ENCODE results near the gene AMER1.
"Not testable (repeated sequence)": the region's sequence is repeated elsewhere in the genome, so short reads cannot be mapped to it uniquely, and the experiment has no call there.

AMER1 gene

DNA sequence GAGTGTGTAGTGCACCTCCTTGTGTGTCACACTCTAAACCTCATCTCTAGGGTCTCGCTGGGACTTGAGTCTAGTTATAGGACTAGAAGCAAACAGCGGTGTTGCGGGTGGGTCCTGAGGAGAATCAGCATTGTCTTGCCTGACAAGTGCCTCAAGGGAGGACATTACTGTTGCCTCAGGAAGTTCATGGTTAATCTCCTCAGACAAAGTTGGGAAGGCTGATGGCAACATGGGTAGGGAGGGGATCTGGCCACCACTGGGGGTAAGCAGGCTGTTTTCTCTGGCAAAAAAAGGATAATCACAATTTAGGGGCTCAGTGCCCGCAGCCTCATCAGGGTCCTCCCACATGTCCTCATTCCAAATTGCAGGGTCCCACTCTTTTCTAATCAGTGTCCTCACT lies 12.5 kb upstream of the AMER1 start:
- no peaks in the 10 kb centered on the region for H4K20me1 ChIP-seq (ENCODE audit: low read depth, low read length)
- H3K79me2 ChIP-seq (ENCODE audit: insufficient read depth, low read length) = no peaks in the 10 kb centered on the region
- H3K9me2 ChIP-seq (replicated peaks; ENCODE audit: insufficient read depth, low read length) = no peaks in the 10 kb centered on the region
- H3K4me2 ChIP-seq (ENCODE audit: low read depth, low read length, poor library complexity, severe bottlenecking) = no peak overlapping the region
- H3K27me3 ChIP-seq (ENCODE audit: low read length) = no peaks in the 10 kb centered on the region
- no peak overlapping the region for H3K9ac ChIP-seq (ENCODE audit: low read length)
- no peak overlapping the region for H3K4me3 ChIP-seq (ENCODE audit: insufficient read depth, low read length, poor library complexity, severe bottlenecking)
- no peaks in the 10 kb centered on the region for H3F3A ChIP-seq (ENCODE audit: insufficient read depth)
- H3K36me3 ChIP-seq (ENCODE audit: low read length) = no peaks in the 10 kb centered on the region
- TF ChIP-seq, protein P1, sequence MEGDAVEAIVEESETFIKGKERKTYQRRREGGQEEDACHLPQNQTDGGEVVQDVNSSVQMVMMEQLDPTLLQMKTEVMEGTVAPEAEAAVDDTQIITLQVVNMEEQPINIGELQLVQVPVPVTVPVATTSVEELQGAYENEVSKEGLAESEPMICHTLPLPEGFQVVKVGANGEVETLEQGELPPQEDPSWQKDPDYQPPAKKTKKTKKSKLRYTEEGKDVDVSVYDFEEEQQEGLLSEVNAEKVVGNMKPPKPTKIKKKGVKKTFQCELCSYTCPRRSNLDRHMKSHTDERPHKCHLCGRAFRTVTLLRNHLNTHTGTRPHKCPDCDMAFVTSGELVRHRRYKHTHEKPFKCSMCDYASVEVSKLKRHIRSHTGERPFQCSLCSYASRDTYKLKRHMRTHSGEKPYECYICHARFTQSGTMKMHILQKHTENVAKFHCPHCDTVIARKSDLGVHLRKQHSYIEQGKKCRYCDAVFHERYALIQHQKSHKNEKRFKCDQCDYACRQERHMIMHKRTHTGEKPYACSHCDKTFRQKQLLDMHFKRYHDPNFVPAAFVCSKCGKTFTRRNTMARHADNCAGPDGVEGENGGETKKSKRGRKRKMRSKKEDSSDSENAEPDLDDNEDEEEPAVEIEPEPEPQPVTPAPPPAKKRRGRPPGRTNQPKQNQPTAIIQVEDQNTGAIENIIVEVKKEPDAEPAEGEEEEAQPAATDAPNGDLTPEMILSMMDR (IDR thresholded peaks at IDR 0.05; ENCODE audit: insufficient read depth, low read length, poor library complexity, severe bottlenecking) = no peak
- no peak for TF ChIP-seq EZH2phosphoT487 (conservative IDR thresholded peaks at IDR 0.05; ENCODE audit: low read length)
- H3K9me3 ChIP-seq (ENCODE audit: insufficient read depth, low read length) = no peaks in the 10 kb centered on the region
- H2AFZ ChIP-seq (ENCODE audit: low read depth, low read length, severe bottlenecking) = no peak overlapping the region
- no peak overlapping the region for H3K27ac ChIP-seq (ENCODE audit: low read depth, low read length)

DNA sequence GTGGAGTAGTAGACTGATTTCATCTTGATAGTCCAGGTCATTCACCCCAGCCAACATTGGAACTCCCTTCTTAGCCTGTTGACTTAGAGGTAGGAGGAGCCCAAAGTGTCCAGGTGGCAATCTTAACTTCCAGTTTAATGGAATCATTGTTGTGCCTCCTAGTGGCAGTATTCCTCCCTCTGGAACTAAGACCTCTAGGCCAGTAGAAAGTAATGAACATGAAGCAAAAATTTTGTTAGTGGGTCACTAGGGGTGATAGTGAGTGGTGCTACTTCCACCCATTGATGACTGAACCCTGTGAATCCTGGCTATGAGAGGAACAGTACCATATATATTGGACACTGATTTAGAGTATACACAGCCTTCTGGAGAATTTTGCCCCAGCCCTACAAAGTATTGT lies 8.5 kb upstream of the AMER1 start:
- not testable (repeated sequence) for H3K27me3 ChIP-seq (ENCODE audit: low read length); H3F3A ChIP-seq (ENCODE audit: insufficient read depth); H3K27ac ChIP-seq (ENCODE audit: low read depth, low read length); H2AFZ ChIP-seq (ENCODE audit: low read depth, low read length, severe bottlenecking); H3K4me3 ChIP-seq (ENCODE audit: insufficient read depth, low read length, poor library complexity, severe bottlenecking); H3K9ac ChIP-seq (ENCODE audit: low read length); H3K9me3 ChIP-seq (ENCODE audit: insufficient read depth, low read length); H3K4me2 ChIP-seq (ENCODE audit: low read depth, low read length, poor library complexity, severe bottlenecking); H3K9me2 ChIP-seq (replicated peaks; ENCODE audit: insufficient read depth, low read length); H3K36me3 ChIP-seq (ENCODE audit: low read length); H4K20me1 ChIP-seq (ENCODE audit: low read depth, low read length); H3K79me2 ChIP-seq (ENCODE audit: insufficient read depth, low read length)

DNA sequence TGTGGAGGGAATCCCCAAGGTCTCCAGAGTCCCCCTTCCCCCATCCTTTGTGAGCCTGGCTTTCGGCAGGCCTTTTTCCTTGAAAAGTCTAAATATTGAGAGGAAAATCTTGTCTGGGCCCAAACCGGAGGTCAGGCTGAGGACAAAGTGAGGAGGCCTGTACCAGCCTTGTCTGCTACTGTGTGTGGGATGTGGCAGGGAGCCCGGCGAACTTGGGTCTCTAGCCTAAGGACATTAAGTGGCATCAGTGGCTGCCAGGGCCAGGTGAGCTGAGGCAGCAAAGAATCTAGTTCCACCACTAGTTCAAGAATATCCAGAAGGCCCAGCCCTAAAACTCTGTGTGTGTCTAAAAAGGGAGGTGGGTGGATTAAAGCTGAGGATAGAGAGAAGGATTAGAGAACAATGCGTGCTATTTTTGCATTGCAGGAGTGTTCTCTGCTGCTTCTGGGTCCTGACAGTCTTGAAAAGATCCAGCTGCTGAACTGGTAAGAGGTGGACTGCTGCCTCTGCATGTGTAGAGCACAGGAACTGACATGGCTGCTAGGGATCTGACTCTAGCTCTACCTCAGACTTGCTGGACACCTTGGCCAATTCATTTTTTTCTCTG lies 1.2 kb upstream of the AMER1 start:
- H3K79me2 ChIP-seq (ENCODE audit: insufficient read depth, low read length) = no peaks in the 10 kb centered on the region
- TF ChIP-seq, protein P1 (IDR thresholded peaks at IDR 0.05; ENCODE audit: insufficient read depth, low read length, poor library complexity, severe bottlenecking) = no peak
- no peak for TF ChIP-seq EZH2phosphoT487 (conservative IDR thresholded peaks at IDR 0.05; ENCODE audit: low read length)
- H3K36me3 ChIP-seq (ENCODE audit: low read length) = no peaks in the 10 kb centered on the region
- H3K9ac ChIP-seq (ENCODE audit: low read length) = peak overlapping the region; percentile 71; the same call in 1 of the 2 replicates
- no peak overlapping the region for H3K27ac ChIP-seq (ENCODE audit: low read depth, low read length)
- no peaks in the 10 kb centered on the region for H3K9me2 ChIP-seq (replicated peaks; ENCODE audit: insufficient read depth, low read length)
- H3K27me3 ChIP-seq (ENCODE audit: low read length) = no peaks in the 10 kb centered on the region
- no peaks in the 10 kb centered on the region for H3K9me3 ChIP-seq (ENCODE audit: insufficient read depth, low read length)
- no peaks in the 10 kb centered on the region for H3F3A ChIP-seq (ENCODE audit: insufficient read depth)
- H2AFZ ChIP-seq (ENCODE audit: low read depth, low read length, severe bottlenecking) = peak overlapping the region; percentile 86
- H3K4me3 ChIP-seq (ENCODE audit: insufficient read depth, low read length, poor library complexity, severe bottlenecking) = no peak overlapping the region
- peak overlapping the region; percentile 83 for H3K4me2 ChIP-seq (ENCODE audit: low read depth, low read length, poor library complexity, severe bottlenecking)
- H4K20me1 ChIP-seq (ENCODE audit: low read depth, low read length) = no peaks in the 10 kb centered on the region

DNA sequence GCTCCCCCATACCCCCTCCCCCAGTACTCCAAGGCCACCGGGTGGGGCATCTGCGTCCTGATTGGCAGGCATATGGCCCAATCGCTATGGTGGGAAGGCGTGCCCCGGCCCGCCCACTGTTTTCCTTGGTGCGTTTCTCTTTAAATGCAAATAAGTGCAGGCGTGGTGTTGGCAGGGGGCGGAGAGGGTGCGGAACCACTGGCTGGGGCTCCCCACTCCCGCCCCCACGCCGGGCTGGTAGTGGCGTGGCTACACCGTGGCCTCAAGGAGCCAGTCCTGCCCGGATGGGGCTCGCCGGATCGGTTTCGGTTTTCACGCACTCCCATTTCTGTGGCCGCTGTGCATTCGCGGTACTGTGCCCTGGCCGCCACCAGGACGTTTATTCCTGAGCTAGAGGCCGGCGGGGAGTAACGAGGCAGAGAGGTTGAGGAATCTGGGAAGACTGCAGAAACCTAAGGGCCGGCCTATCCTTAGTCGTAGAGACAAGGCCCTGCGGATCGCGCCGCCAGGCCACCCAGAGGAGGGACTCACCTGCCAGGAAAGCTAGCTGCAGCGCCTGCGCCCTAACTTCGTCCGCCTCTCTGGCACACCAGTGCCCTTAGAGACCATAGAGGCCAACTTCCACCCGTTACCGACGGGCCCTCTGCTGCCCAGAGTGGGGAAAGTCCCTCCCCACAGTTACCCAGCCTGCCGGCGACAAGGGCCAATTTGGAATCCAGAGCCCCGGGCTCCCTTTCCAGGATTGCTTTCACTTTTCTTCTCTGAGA lies 410 bp upstream of the AMER1 start:
- no peaks in the 10 kb centered on the region for H3F3A ChIP-seq (ENCODE audit: insufficient read depth)
- no peaks in the 10 kb centered on the region for H4K20me1 ChIP-seq (ENCODE audit: low read depth, low read length)
- H3K27ac ChIP-seq (ENCODE audit: low read depth, low read length) = peak overlapping the region; percentile 35; the same call in 1 of the 2 replicates
- no peaks in the 10 kb centered on the region for H3K9me3 ChIP-seq (ENCODE audit: insufficient read depth, low read length)
- H3K36me3 ChIP-seq (ENCODE audit: low read length) = no peaks in the 10 kb centered on the region
- H3K4me2 ChIP-seq (ENCODE audit: low read depth, low read length, poor library complexity, severe bottlenecking) = peak overlapping the region; percentile 83
- H2AFZ ChIP-seq (ENCODE audit: low read depth, low read length, severe bottlenecking) = peak overlapping the region; percentile 86
- no peaks in the 10 kb centered on the region for H3K27me3 ChIP-seq (ENCODE audit: low read length)
- TF ChIP-seq, protein P1 (IDR thresholded peaks at IDR 0.05; ENCODE audit: insufficient read depth, low read length, poor library complexity, severe bottlenecking) = no peak
- TF ChIP-seq EZH2phosphoT487 (conservative IDR thresholded peaks at IDR 0.05; ENCODE audit: low read length) = no peak
- H3K9me2 ChIP-seq (replicated peaks; ENCODE audit: insufficient read depth, low read length) = no peaks in the 10 kb centered on the region
- H3K4me3 ChIP-seq (ENCODE audit: insufficient read depth, low read length, poor library complexity, severe bottlenecking) = peak overlapping the region; percentile 66
- no peaks in the 10 kb centered on the region for H3K79me2 ChIP-seq (ENCODE audit: insufficient read depth, low read length)
- peak overlapping the region; percentile 71 for H3K9ac ChIP-seq (ENCODE audit: low read length)
